CD4-positive, alpha-beta T cell treated with Interleukin-15 for 1 hour (primary cell): ENCODE results near the gene NCAPG2.
A peak's percentile ranks its signal among the peaks of the same experiment; 100 is the strongest.

Experiments
- DNase-seq: peaks from one replicate; pipeline ENCODE4 v3.0.0-alpha.2; 2020

The NCAPG2 gene

GRCh38 chr7:158704524-158705233 lies at the start of gene NCAPG2:
TSS of gene NCAPG2 (minus strand) at chr7:158704804. CDS start at chr7:158701899, 2,905 bp downstream.
- DNase-seq: peak; percentile 98

GRCh38 chr7:158753900-158754299 lies 49.3 kb upstream of the NCAPG2 start:
- DNase-seq: no peak

GRCh38 chr7:158751751-158752150 lies 47.1 kb upstream of the NCAPG2 start:
- DNase-seq: no peak

GRCh38 chr7:158751199-158751598 lies 46.6 kb upstream of the NCAPG2 start:
- no peak for DNase-seq

GRCh38 chr7:158750702-158751101 lies 46.1 kb upstream of the NCAPG2 start:
- DNase-seq: no peak

- no peak for DNase-seq
These were observed 44.8 kb upstream of the NCAPG2 start for GRCh38 chr7:158749396-158749795.

GRCh38 chr7:158748335-158748734 lies 43.7 kb upstream of the NCAPG2 start:
- no peak for DNase-seq

- DNase-seq: no peak
These were observed 42.8 kb upstream of the NCAPG2 start for GRCh38 chr7:158747408-158747807.

- DNase-seq: no peak
These were observed 42.4 kb upstream of the NCAPG2 start for GRCh38 chr7:158746957-158747356.

- DNase-seq: no peak
These were observed 40.6 kb upstream of the NCAPG2 start for GRCh38 chr7:158745057-158745715.

- DNase-seq: no peak
These were observed 39.5 kb upstream of the NCAPG2 start for GRCh38 chr7:158744070-158744469.

GRCh38 chr7:158743219-158743618 lies 38.6 kb upstream of the NCAPG2 start:
- no peak for DNase-seq

GRCh38 chr7:158742065-158742821 lies 37.6 kb upstream of the NCAPG2 start:
- no peak for DNase-seq

- no peak for DNase-seq
These were observed 36.7 kb upstream of the NCAPG2 start for GRCh38 chr7:158741294-158741666.

- no peak for DNase-seq
These were observed 36.2 kb upstream of the NCAPG2 start for GRCh38 chr7:158740657-158741293.

GRCh38 chr7:158740013-158740656 lies 35.5 kb upstream of the NCAPG2 start:
- peak; percentile 40 for DNase-seq

- no peak for DNase-seq
These were observed 34.2 kb upstream of the NCAPG2 start for GRCh38 chr7:158738841-158739240.

- no peak for DNase-seq
These were observed 32.6 kb upstream of the NCAPG2 start for GRCh38 chr7:158737064-158737695.

- DNase-seq: no peak
These were observed 31.3 kb upstream of the NCAPG2 start for GRCh38 chr7:158735935-158736334.

GRCh38 chr7:158734861-158735260 lies 30.3 kb upstream of the NCAPG2 start:
- no peak for DNase-seq

- DNase-seq: no peak
These were observed 29.3 kb upstream of the NCAPG2 start for GRCh38 chr7:158733775-158734494.

GRCh38 chr7:158733220-158733519 lies 28.6 kb upstream of the NCAPG2 start:
- no peak for DNase-seq
